Activated B cell treated with CpG ODN at 0.5 μM for 24 hours (primary cell): Measurements from ENCODE around the gene AGMO. TPM values are rescaled to one million over a fixed set of nuclear protein-coding genes. Genes with fewer than 3 reads are reported as not detected.

Experiments
- ATAC-seq: fragments of 200-7000 bp; cut with Tn5 transposase; one replicate; pipeline ENCODE4 v1.10.0; 2021; ENCODE audit warnings: low read depth, mild to moderate bottlenecking, moderate library complexity
- CTCF ChIA-PET: fragments of 350-600 bp; sonication (Branson Sonifier 250); formaldehyde crosslinking; loops from one replicate; lab custom pipeline; 2021; ENCODE audit warnings: antibody characterized with exemption; lab: Charles Lee
- POLR2A ChIA-PET: fragments of 350-600 bp; sonication (Branson Sonifier 250); formaldehyde crosslinking; loops from one replicate; lab custom pipeline; 2021; ENCODE audit warnings: antibody characterized with exemption; lab: Charles Lee
- DNase-seq: peaks from one replicate; pipeline ENCODE4 v3.0.0; 2022
- H3K27ac Mint-ChIP-seq: one replicate; pipeline ENCODE4 v1.8.0; 2020; ENCODE audit warnings: mixed read lengths
- H3K27me3 Mint-ChIP-seq: one replicate; pipeline ENCODE4 v1.8.0; 2021; ENCODE audit warnings: mixed read lengths
- H3K36me3 Mint-ChIP-seq: one replicate; pipeline ENCODE4 v1.8.0; 2021; ENCODE audit warnings: low read depth, mixed read lengths
- H3K4me1 Mint-ChIP-seq: one replicate; pipeline ENCODE4 v1.8.0; 2021; ENCODE audit warnings: mixed read lengths
- H3K4me3 Mint-ChIP-seq: one replicate; pipeline ENCODE4 v1.8.0; 2020; ENCODE audit warnings: mild to moderate bottlenecking, mixed read lengths
- H3K9me3 Mint-ChIP-seq: one replicate; pipeline ENCODE4 v1.8.0; 2020; ENCODE audit warnings: mixed read lengths
- intact Hi-C: fragments of 100-400 bp; cut with micrococcal nuclease; formaldehyde crosslinking; loops from one replicate; pipeline ENCODE4 v1.15.1; 2024
- total RNA-seq: library from RNA; stranded (reverse); gene quantifications from 2 replicates; pipeline ENCODE4 v1.2.3, GENCODE V29; 2022
- TF ChIP-seq, protein P1 (sequence below): fragments of 200-600 bp; IDR thresholded peaks from one replicate; pipeline ENCODE4 v1.8.0; 2022; ENCODE audit warnings: antibody characterized with exemption, mild to moderate bottlenecking

Gene AGMO
- total RNA-seq, 1 donor from 2014 or later, result not detected

DNA sequence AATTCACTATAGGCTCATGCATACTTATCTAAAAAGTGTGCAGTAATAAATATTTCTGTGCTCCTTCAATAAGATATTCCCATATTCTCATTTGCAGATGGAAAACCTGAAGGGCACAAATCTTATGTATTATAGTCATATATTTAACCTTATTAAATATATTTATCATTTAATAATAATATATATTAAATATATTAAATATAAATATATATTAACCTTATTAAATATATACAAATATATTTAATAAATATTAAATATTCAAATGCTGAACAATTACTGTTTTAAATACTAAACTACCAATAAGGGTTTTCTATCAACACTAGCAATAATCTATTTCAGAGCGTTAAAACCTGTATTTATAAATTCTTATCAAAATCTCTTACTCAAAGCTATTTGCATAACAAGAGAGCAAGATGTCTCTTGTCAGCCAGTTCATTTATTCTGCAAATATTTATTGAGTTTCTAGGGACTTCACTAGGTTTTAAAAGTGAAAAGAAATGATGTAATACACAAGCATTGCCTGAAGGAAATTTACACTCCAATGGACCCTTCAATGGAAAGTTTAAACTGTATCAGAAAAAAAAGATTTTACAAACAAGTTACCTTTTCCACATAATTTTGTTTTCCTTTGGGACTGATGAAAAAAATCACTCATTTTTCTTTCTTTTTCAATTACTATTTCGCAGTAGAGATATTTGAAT lies 159.2 kb downstream of the AGMO start:
- ChIA-PET CTCF (no interaction called here), POLR2A (no interaction called here)
- Mint-ChIP-seq H3K9me3 (peaks cover 7% of the 10 kb centered on the region), H3K27me3 (no peaks in the 10 kb centered on the region), H3K4me1 (no peaks in the 10 kb centered on the region), H3K27ac (no peak overlapping the region), H3K4me3 (no peak overlapping the region), H3K36me3 (no peaks in the 10 kb centered on the region)
- intact Hi-C loops, result no loop called here
- TF ChIP-seq, protein P1, sequence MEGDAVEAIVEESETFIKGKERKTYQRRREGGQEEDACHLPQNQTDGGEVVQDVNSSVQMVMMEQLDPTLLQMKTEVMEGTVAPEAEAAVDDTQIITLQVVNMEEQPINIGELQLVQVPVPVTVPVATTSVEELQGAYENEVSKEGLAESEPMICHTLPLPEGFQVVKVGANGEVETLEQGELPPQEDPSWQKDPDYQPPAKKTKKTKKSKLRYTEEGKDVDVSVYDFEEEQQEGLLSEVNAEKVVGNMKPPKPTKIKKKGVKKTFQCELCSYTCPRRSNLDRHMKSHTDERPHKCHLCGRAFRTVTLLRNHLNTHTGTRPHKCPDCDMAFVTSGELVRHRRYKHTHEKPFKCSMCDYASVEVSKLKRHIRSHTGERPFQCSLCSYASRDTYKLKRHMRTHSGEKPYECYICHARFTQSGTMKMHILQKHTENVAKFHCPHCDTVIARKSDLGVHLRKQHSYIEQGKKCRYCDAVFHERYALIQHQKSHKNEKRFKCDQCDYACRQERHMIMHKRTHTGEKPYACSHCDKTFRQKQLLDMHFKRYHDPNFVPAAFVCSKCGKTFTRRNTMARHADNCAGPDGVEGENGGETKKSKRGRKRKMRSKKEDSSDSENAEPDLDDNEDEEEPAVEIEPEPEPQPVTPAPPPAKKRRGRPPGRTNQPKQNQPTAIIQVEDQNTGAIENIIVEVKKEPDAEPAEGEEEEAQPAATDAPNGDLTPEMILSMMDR, result no peak
- DNase-seq (no peak), ATAC-seq (no peak)

DNA sequence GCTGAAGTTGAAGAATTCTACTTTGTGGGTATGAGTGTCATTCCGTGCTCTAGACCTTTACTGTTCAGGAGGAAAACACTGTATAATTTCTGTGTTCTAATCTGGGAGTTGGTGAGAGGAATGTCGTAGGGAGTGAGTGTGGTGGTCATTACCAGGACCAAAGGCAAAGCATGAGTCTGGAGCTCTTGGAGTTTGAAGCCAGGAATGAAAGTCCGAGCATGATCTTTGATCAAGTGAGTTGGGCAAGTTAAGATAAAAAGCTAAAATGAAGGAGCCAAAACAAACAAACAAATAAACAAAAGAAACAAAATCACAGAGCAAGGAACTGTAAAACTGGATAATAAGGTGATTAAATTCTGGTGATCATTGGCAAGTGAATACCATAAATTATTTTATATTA lies 161.4 kb downstream of the AGMO start:
- CTCF ChIA-PET, result no interaction called here
- Mint-ChIP-seq H3K9me3 (peaks cover 13% of the 10 kb centered on the region), H3K4me3 (no peak overlapping the region), H3K27me3 (no peaks in the 10 kb centered on the region), H3K36me3 (no peaks in the 10 kb centered on the region), H3K27ac (no peak overlapping the region), H3K4me1 (no peaks in the 10 kb centered on the region)
- TF ChIP-seq, protein P1, result no peak
- intact Hi-C loops, result no loop called here
- no peak for DNase-seq
- POLR2A ChIA-PET, result no interaction called here
- ATAC-seq, result no peak

DNA sequence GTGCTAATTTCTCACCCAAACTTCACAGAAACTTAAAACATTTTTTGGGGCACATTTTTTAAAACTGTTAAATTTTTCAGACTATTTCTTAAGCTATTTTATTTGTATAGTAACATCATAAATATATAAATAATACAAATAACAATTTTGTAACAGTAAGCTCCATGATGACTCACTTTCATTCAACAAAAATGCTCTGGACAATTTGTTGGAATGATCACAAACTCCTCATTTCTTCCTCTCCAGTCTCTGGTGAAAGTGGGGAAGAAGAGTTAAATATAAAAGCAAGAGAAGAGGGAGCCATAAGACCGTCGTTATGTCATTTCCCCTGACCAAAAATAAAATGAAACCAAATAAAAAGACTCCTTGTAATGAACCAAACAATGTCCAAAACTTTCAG lies 162.4 kb downstream of the AGMO start:
- H3K4me1 Mint-ChIP-seq, result no peaks in the 10 kb centered on the region
- ChIA-PET CTCF (no interaction called here), POLR2A (no interaction called here)
- ATAC-seq, result no peak
- no peak overlapping the region for H3K27ac Mint-ChIP-seq
- no peak overlapping the region for H3K4me3 Mint-ChIP-seq
- no peaks in the 10 kb centered on the region for H3K27me3 Mint-ChIP-seq
- intact Hi-C loops, result no loop called here
- no peak for DNase-seq
- peaks cover 9% of the 10 kb centered on the region for H3K9me3 Mint-ChIP-seq
- TF ChIP-seq, protein P1, result no peak
- no peaks in the 10 kb centered on the region for H3K36me3 Mint-ChIP-seq

DNA sequence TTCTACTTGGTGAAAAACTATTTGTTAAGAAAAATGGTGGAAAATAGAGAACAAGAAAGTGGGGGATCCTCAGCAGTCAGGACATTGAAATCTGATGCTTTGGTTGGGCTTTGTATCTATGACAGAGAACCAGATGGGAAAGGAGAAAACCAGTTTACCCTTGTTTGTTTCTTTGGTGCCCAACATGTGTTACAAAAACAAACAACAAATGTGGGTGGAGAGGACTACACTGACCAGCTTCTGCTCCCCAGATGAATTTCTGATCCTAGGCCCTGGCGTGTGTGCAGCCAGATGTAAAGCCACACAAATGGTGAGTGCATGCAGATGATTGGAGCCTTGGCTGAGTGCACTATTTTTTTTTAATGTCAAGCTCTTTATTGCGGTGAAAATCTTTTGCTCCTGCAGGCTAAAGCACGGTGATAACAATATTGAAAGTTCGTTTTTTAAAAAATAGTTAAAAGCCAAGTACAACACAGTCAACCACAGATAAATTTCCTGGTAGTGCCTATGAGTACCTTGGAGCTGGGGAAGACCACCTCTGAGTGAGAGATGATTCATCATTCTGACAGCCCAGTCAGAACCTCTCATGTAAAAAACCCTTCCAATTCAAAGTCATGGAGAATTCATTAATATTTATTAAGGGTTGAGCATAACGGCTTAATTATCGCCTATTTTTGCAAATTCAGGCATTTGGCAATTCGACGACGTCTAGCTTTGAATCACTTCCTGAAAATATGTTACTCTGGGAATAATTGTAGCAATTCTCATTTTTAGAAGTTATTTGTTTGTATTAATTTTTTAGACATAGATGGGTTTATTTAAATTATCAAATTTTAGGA lies 163.7 kb downstream of the AGMO start:
- H3K9me3 Mint-ChIP-seq, result peaks cover 14% of the 10 kb centered on the region
- H3K27me3 Mint-ChIP-seq, result no peaks in the 10 kb centered on the region
- TF ChIP-seq, protein P1, result no peak
- no peak overlapping the region for H3K4me3 Mint-ChIP-seq
- DNase-seq (no peak), ATAC-seq (no peak)
- H3K27ac Mint-ChIP-seq, result no peak overlapping the region
- H3K36me3 Mint-ChIP-seq, result no peaks in the 10 kb centered on the region
- POLR2A ChIA-PET, result no interaction called here
- intact Hi-C loops, result no loop called here
- CTCF ChIA-PET, result no interaction called here
- H3K4me1 Mint-ChIP-seq, result no peaks in the 10 kb centered on the region

DNA sequence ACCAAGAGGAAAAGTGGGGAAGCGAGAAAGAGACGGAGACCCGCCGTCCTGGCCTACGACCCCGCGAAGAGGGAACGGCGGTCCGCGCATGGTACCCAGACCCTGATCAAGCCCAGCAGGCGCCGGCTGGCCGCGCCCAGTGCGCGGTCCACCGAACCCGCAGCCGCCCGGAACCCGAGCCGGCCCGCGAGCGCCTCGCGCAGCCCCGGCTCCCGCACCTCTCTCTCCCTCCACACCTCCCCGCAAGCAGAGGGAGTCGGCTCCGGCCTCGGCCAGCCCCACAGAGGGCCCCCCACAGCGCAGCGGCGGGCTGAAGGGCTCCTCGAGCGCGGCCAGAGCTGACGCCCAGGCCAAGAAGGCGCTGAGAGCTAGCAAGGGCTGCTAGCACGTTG lies 164.7 kb downstream of the AGMO start:
- Mint-ChIP-seq H3K4me1 (no peaks in the 10 kb centered on the region), H3K36me3 (no peaks in the 10 kb centered on the region), H3K27ac (no peak overlapping the region), H3K4me3 (no peak overlapping the region), H3K27me3 (no peaks in the 10 kb centered on the region), H3K9me3 (peaks cover 16% of the 10 kb centered on the region)
- intact Hi-C loops, result no loop called here
- ChIA-PET POLR2A (no interaction called here), CTCF (no interaction called here)
- DNase-seq (no peak), ATAC-seq (no peak)
- TF ChIP-seq, protein P1, result no peak
